NCI-H1436 (cell line): ENCODE measurements around the gene TSBP1.

Experiments used
- DNase-seq: peaks from one replicate; lab custom pipeline; 2025; lab: John Stamatoyannopoulos, UW

TSBP1 gene

GRCh38 chr6:32371803-32372202 lies at the start of gene TSBP1:
TSBP1 (minus strand) TSS chr6:32371903; CDS start chr6:32371706, 197 bp downstream.
- DNase-seq, result no peak

- DNase-seq, result no peak
Measured at GRCh38 chr6:32416036-32416435, 44.3 kb upstream of the TSBP1 start.

- DNase-seq, result no peak
Measured at GRCh38 chr6:32415521-32416019, 43.9 kb upstream of the TSBP1 start.

GRCh38 chr6:32413427-32414047 lies 41.8 kb upstream of the TSBP1 start:
- peak; percentile 32 for DNase-seq

GRCh38 chr6:32411566-32412327 lies 40.0 kb upstream of the TSBP1 start:
- DNase-seq, result no peak

GRCh38 chr6:32410906-32411305 lies 39.2 kb upstream of the TSBP1 start:
- no peak for DNase-seq

GRCh38 chr6:32406857-32407256 lies 35.2 kb upstream of the TSBP1 start, which contains the start of gene BTNL2:
BTNL2 (minus strand) TSS chr6:32407181; CDS start chr6:32407123, 58 bp downstream.
- no peak for DNase-seq

GRCh38 chr6:32406197-32406596 lies 34.5 kb upstream of the TSBP1 start:
- no peak for DNase-seq

- DNase-seq, result no peak
Measured at GRCh38 chr6:32405656-32406055, 34.0 kb upstream of the TSBP1 start.

GRCh38 chr6:32402812-32403211 lies 31.1 kb upstream of the TSBP1 start:
- DNase-seq, result no peak

- DNase-seq, result no peak
Measured at GRCh38 chr6:32401284-32401963, 29.7 kb upstream of the TSBP1 start.

- no peak for DNase-seq
Measured at GRCh38 chr6:32397252-32397920, 25.7 kb upstream of the TSBP1 start.

- DNase-seq, result no peak
Measured at GRCh38 chr6:32396028-32396427, 24.3 kb upstream of the TSBP1 start.

- DNase-seq, result no peak
Measured at GRCh38 chr6:32393665-32394420, 22.1 kb upstream of the TSBP1 start.

- no peak for DNase-seq
Measured at GRCh38 chr6:32391505-32391904, 19.8 kb upstream of the TSBP1 start.

GRCh38 chr6:32387589-32388340 lies 16.1 kb upstream of the TSBP1 start:
- DNase-seq, result no peak

GRCh38 chr6:32386040-32386439 lies 14.3 kb upstream of the TSBP1 start:
- no peak for DNase-seq

GRCh38 chr6:32382757-32383420 lies 11.2 kb upstream of the TSBP1 start:
- DNase-seq, result no peak

GRCh38 chr6:32379545-32379944 lies 7.8 kb upstream of the TSBP1 start:
- DNase-seq, result no peak
